Adipocyte (in vitro differentiated cells): ENCODE results near the gene IGFL1.
"Not testable (repeated sequence)": the region's sequence is repeated elsewhere in the genome, so short reads cannot be mapped to it uniquely, and the experiment has no call there.

Experiments
- DNase-seq: peaks from one replicate; pipeline ENCODE4 v3.0.0-alpha.2; 2015; ENCODE audit warnings: low read depth
- H3K27me3 ChIP-seq: replicated peaks from 2 replicates; pipeline ENCODE4 v1.7.0; 2013; ENCODE audit warnings: mild to moderate bottlenecking, low read length, moderate library complexity; ENCODE audit not compliant: control insufficient read depth, insufficient read depth
- H3K36me3 ChIP-seq: 2 replicates; pipeline ENCODE4 v1.7.0; 2013; ENCODE audit warnings: low read length, mild to moderate bottlenecking, moderate library complexity; ENCODE audit not compliant: control insufficient read depth, insufficient read depth, severe bottlenecking
- H3K4me1 ChIP-seq: 2 replicates; pipeline ENCODE4 v1.7.0; 2013; ENCODE audit warnings: mild to moderate bottlenecking, low read length, moderate library complexity; ENCODE audit not compliant: control insufficient read depth, insufficient read depth
- H3K4me3 ChIP-seq: 2 replicates; pipeline ENCODE4 v1.7.0; 2013; ENCODE audit warnings: mild to moderate bottlenecking, low read length, moderate library complexity
- H3K9ac ChIP-seq: 2 replicates; pipeline ENCODE4 v1.7.0; 2013; ENCODE audit warnings: mild to moderate bottlenecking, low read length, moderate library complexity
- H3K9me3 ChIP-seq: 2 replicates; pipeline ENCODE4 v1.7.0; 2013; ENCODE audit warnings: mild to moderate bottlenecking, low read length, moderate library complexity; ENCODE audit not compliant: control insufficient read depth

The IGFL1 gene

GRCh38 chr19:46202872-46203860 is 26.4 kb upstream of the IGFL1 start:
- H3K27me3 ChIP-seq, result peaks cover 77% of the 10 kb centered on the region
- no peaks in the 10 kb centered on the region for H3K36me3 ChIP-seq
- H3K4me1 ChIP-seq, result peaks cover 3% of the 10 kb centered on the region
- H3K4me3 ChIP-seq, result no peak overlapping the region
- no peak overlapping the region for H3K9ac ChIP-seq
- peaks cover 8% of the 10 kb centered on the region for H3K9me3 ChIP-seq
- no peak for DNase-seq

DNA sequence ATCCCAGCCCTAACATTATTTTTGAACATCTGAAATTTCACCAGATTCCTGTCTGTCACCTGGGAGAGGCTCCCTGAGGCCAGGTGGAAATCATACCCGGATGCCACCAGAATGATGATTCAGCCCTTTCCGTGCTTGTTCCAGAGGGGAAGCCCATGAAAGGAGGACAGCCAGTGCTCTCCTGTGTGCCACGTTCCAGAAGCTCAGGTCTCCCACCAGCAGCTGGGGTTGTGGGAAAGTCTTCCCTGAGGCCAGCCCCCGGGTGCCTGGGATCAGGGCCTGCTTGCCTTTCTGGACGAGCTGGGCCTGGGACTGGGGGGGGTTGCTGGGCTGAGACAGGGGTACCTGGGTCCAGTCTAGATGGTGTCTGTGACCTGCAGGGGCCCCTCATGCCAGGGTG is 25.5 kb upstream of the IGFL1 start:
- no peak for DNase-seq
- no peaks in the 10 kb centered on the region for H3K36me3 ChIP-seq
- peaks cover 5% of the 10 kb centered on the region for H3K4me1 ChIP-seq
- H3K9me3 ChIP-seq, result peaks cover 8% of the 10 kb centered on the region
- no peak overlapping the region for H3K4me3 ChIP-seq
- no peak overlapping the region for H3K9ac ChIP-seq
- H3K27me3 ChIP-seq, result peaks cover 79% of the 10 kb centered on the region

GRCh38 chr19:46205183-46205984 is 24.2 kb upstream of the IGFL1 start:
- peaks cover 8% of the 10 kb centered on the region for H3K9me3 ChIP-seq
- H3K4me1 ChIP-seq, result peaks cover 5% of the 10 kb centered on the region

GRCh38 chr19:46206176-46206575 is 23.4 kb upstream of the IGFL1 start:
- H3K9me3 ChIP-seq, result peaks cover 8% of the 10 kb centered on the region
- H3K27me3 ChIP-seq, result peaks cover 86% of the 10 kb centered on the region
- DNase-seq, result peak; percentile 9
- peaks cover 5% of the 10 kb centered on the region for H3K4me1 ChIP-seq
- H3K4me3 ChIP-seq, result no peak overlapping the region
- no peaks in the 10 kb centered on the region for H3K36me3 ChIP-seq
- no peak overlapping the region for H3K9ac ChIP-seq

More at GRCh38 chr19:46205183-46205984, 24.2 kb upstream of the IGFL1 start:
- Histone ChIP-seq H3K27me3 (peaks cover 86% of the 10 kb centered on the region), H3K36me3 (no peaks in the 10 kb centered on the region), H3K4me3 (no peak overlapping the region), H3K9ac (no peak overlapping the region)
- DNase-seq, result no peak

DNA sequence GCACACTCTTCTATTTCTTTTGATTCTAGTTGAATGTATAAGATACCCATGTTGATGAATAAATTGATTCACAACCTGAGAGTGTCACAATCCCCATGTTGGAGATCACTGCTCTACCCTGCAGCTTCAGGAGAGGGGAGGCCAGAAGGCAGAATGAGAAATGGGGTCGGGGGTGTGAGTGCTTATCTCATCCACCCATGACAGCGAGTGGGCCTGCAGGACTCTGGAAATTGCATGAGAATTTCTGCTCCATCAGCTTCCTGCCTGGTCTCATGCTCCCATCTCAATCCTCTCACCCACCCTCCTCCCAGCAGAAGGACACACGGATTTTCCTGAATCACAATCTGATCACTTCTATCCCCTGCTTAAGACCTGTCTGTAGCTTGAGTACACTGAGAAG is 22.9 kb upstream of the IGFL1 start:
- no peak overlapping the region for H3K9ac ChIP-seq
- peaks cover 8% of the 10 kb centered on the region for H3K9me3 ChIP-seq
- no peak for DNase-seq
- no peak overlapping the region for H3K4me3 ChIP-seq
- H3K4me1 ChIP-seq, result peaks cover 10% of the 10 kb centered on the region
- peaks cover 83% of the 10 kb centered on the region for H3K27me3 ChIP-seq
- H3K36me3 ChIP-seq, result no peaks in the 10 kb centered on the region

- not testable (repeated sequence) for DNase-seq, H3K36me3 ChIP-seq, H3K4me1 ChIP-seq, H3K4me3 ChIP-seq, H3K9me3 ChIP-seq, H3K9ac ChIP-seq
- H3K27me3 ChIP-seq, result peaks cover 81% of the 10 kb centered on the region
Measured at GRCh38 chr19:46207858-46208257, 21.7 kb upstream of the IGFL1 start.

- Histone ChIP-seq H3K4me1 (peaks cover 10% of the 10 kb centered on the region), H3K9ac (no peak overlapping the region), H3K27me3 (peaks cover 82% of the 10 kb centered on the region), H3K4me3 (no peak overlapping the region), H3K36me3 (no peaks in the 10 kb centered on the region), H3K9me3 (peaks cover 8% of the 10 kb centered on the region)
- no peak for DNase-seq
Measured at GRCh38 chr19:46209051-46209450, 20.5 kb upstream of the IGFL1 start.

DNA sequence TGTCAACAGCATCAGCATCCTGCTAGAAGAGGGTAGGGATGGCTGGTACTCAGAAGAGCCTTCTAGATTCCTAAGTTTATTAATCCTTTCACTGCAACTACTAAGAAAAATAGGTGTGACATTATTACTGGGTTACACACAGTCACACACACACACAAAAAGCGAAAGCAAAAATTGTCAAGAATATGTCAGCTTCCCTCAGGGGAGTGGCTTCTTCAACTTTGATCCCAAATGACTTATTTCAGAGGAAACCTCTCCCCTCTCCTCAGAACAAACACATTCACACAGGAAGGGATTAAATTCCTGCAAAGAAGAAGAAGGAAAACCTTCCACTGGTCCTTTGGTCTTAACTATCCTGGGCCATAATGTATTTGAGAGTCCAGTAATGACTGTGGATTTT is 20.1 kb upstream of the IGFL1 start:
- no peak for DNase-seq
- H3K36me3 ChIP-seq, result no peaks in the 10 kb centered on the region
- no peak overlapping the region for H3K4me3 ChIP-seq
- H3K9ac ChIP-seq, result no peak overlapping the region
- peaks cover 8% of the 10 kb centered on the region for H3K9me3 ChIP-seq
- peaks cover 80% of the 10 kb centered on the region for H3K27me3 ChIP-seq
- peaks cover 10% of the 10 kb centered on the region for H3K4me1 ChIP-seq

DNA sequence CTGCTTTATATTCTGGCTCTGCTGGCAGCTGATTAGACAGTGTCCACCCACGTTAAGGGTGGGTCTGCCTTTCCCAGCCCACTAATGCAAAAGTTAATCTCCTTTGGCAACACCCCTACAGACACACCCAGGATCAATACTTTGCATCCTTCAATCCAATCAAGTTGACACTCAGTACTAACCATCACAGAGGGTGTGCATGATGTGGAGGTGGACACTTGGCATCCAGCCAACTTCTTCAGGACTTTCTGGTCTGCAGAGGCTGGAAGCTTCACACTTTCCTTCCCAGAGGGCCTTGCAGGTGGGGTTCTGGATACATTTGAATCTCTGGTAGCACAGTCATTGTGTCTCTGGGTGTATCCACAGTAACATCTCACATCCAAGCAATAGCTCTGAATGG is 18.9 kb upstream of the IGFL1 start:
- peak; percentile 8 for DNase-seq
- peaks cover 68% of the 10 kb centered on the region for H3K27me3 ChIP-seq
- peaks cover 5% of the 10 kb centered on the region for H3K9me3 ChIP-seq
- H3K9ac ChIP-seq, result no peak overlapping the region
- H3K36me3 ChIP-seq, result no peaks in the 10 kb centered on the region
- H3K4me3 ChIP-seq, result no peak overlapping the region
- H3K4me1 ChIP-seq, result peaks cover 10% of the 10 kb centered on the region

DNA sequence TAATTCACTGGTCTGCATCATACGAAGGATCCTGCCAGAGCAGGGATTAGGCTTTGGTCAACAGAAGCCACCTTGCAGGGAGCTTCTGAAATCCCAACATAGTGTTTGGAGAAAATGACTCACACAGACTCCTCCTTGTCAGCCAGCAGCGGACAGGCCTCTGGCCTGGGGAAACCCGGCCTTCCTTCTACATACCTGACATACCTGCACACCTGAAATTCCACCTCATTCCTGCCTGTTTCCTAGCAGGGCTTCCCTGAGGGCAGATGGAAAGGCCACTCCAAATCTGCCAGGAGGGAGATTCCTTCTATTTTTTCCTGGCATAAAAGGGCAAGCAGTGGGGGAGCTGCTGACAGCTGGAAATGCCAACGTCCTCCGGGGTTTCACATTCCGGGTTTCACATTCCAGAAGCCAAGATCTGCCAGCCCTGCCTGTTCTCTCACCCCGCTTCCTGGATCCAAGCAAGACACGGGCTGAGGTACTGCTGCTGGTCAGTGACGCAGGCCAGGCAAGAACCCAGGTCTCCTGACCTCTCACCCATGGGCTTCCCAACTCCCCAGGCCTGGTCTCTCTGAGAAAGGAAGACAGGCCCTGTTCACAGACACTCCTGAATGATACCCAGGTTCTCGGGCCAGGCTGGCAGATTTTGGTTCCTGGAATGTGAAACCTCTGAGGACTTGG is 18.2 kb upstream of the IGFL1 start:
- Histone ChIP-seq H3K4me3 (no peak overlapping the region), H3K9me3 (peaks cover 5% of the 10 kb centered on the region), H3K4me1 (peaks cover 10% of the 10 kb centered on the region), H3K9ac (no peak overlapping the region), H3K36me3 (no peaks in the 10 kb centered on the region), H3K27me3 (peaks cover 66% of the 10 kb centered on the region)
- DNase-seq, result no peak

DNA sequence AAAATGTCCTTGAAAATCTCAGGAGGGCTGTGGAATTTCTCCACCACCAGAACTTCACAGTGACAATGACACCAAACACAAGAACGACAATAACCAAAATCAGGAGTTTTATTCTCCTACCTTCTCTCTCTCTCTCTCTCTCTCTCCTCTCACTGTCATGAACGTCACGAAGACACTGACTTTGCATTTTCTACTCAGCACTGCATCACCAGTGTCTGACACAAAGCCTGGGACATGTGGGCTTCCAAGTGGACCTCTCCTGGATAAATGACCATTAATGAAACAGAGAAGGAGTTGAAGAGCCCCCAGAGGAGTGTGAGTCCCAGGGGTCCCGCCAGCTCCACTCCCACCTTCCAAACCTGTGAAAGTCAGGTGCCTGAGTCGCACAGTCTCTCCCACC is 16.9 kb upstream of the IGFL1 start:
- H3K9ac ChIP-seq, H3K4me3 ChIP-seq, H3K36me3 ChIP-seq, H3K4me1 ChIP-seq, H3K9me3 ChIP-seq, DNase-seq: not testable (repeated sequence)
- peaks cover 71% of the 10 kb centered on the region for H3K27me3 ChIP-seq
